Breast epithelium (tissue), 3 donors: ENCODE results near the gene SF3B2.

Source experiments
- CTCF ChIP-seq, 3 donors: fragments of 450-650 bp; IDR thresholded peaks; one replicate each; pipeline ENCODE4 v1.5.1; 2016 to 2017; ENCODE audit warnings: antibody characterized with exemption in 3 of 3, mild to moderate bottlenecking in 3 of 3, moderate library complexity in 3 of 3
- POLR2A ChIP-seq: fragments of 450-650 bp; IDR thresholded peaks from one replicate; pipeline ENCODE4 v1.6.1; 2016; ENCODE audit warnings: antibody characterized with exemption, mild to moderate bottlenecking, moderate library complexity
- POLR2AphosphoS5 ChIP-seq, 3 donors: sonication (generic); formaldehyde crosslinking; IDR thresholded peaks; one replicate each; pipeline ENCODE4 v1.6.1; 2017; ENCODE audit warnings: antibody characterized with exemption in 3 of 3

- TF ChIP-seq POLR2A (no peak), CTCF (IDR thresholded peaks at IDR 0.05) (no peak), POLR2AphosphoS5 (IDR thresholded peaks at IDR 0.05) (no peak)
These were observed 49.4 kb upstream of the SF3B2 start for GRCh38 chr11:66002648-66003225.
